CD4-positive, alpha-beta T cell (primary cell): ENCODE data around the gene HAUS8. TPM values are rescaled to one million over a fixed set of nuclear protein-coding genes. Genes with fewer than 3 reads are reported as not detected.

Source experiments
- ATAC-seq: fragments of 200-7000 bp; cut with Tn5 transposase; one replicate; pipeline ENCODE4 v1.10.0; 2022; ENCODE audit warnings: mild to moderate bottlenecking; ENCODE audit not compliant: poor library complexity
- CTCF ChIA-PET: fragments of 350-600 bp; sonication (Branson Sonifier 250); formaldehyde crosslinking; loops from one replicate; lab custom pipeline; 2021; ENCODE audit warnings: antibody characterized with exemption, inconsistent platforms; lab: Charles Lee
- POLR2A ChIA-PET: fragments of 350-600 bp; sonication (Branson Sonifier 250); formaldehyde crosslinking; loops from one replicate; lab custom pipeline; 2021; ENCODE audit warnings: antibody characterized with exemption, inconsistent platforms; lab: Charles Lee
- DNase-seq, 14 experiments: peaks; one replicate each; pipeline ENCODE4 v3.0.0-alpha.2; 2013 to 2020; ENCODE audit warnings: mixed read lengths in 2 of 14
- H3K27ac ChIP-seq, 2 donors: one replicate each; pipeline versions ENCODE4 v1.5.1 to v1.7.0; 2013; ENCODE audit warnings: low read length in 2 of 2, low read depth in 1 of 2, mild to moderate bottlenecking in 1 of 2
- H3K27me3 ChIP-seq, 2 experiments: 1 replicate in 1 of 2; 2 replicates in 1 of 2; pipeline versions ENCODE4 v1.6.1 to v1.7.0; 2013; ENCODE audit warnings: low read length in 2 of 2, control low read depth in 1 of 2, mild to moderate bottlenecking in 1 of 2, moderate library complexity in 1 of 2; ENCODE audit not compliant: insufficient read depth in 2 of 2, control insufficient read depth in 1 of 2
- H3K36me3 ChIP-seq: one replicate; pipeline ENCODE4 v1.6.1; 2013; ENCODE audit warnings: low read length, control low read depth; ENCODE audit not compliant: insufficient read depth
- H3K4me1 ChIP-seq: one replicate; pipeline ENCODE4 v1.6.1; 2013; ENCODE audit warnings: low read length, control low read depth; ENCODE audit not compliant: insufficient read depth
- H3K4me3 ChIP-seq: one replicate; pipeline ENCODE4 v1.5.1; 2013; ENCODE audit warnings: mild to moderate bottlenecking, low read length, moderate library complexity
- H3K9me3 ChIP-seq, 2 experiments: 1 replicate in 1 of 2; 2 replicates in 1 of 2; pipeline versions ENCODE4 v1.6.1 to v1.7.0; 2013; ENCODE audit warnings: low read length in 2 of 2, mild to moderate bottlenecking in 2 of 2, control low read depth in 1 of 2, moderate library complexity in 1 of 2; ENCODE audit not compliant: control insufficient read depth in 1 of 2, insufficient read depth in 1 of 2
- H3K27ac Mint-ChIP-seq: one replicate; pipeline ENCODE4 v1.8.0; 2020; ENCODE audit warnings: mixed read lengths
- H3K27me3 Mint-ChIP-seq: one replicate; pipeline ENCODE4 v1.8.0; 2021; ENCODE audit warnings: mixed read lengths
- H3K36me3 Mint-ChIP-seq: one replicate; pipeline ENCODE4 v1.8.0; 2021; ENCODE audit warnings: low read depth, mixed read lengths
- H3K4me1 Mint-ChIP-seq: one replicate; pipeline ENCODE4 v1.8.0; 2021; ENCODE audit warnings: low read depth, mixed read lengths
- H3K4me3 Mint-ChIP-seq: one replicate; pipeline ENCODE4 v1.8.0; 2020; ENCODE audit warnings: mild to moderate bottlenecking, mixed read lengths
- H3K9me3 Mint-ChIP-seq: one replicate; pipeline ENCODE4 v1.8.0; 2020; ENCODE audit warnings: mixed read lengths
- intact Hi-C, 2 experiments: fragments of 100-400 bp; cut with DNase I in 1 of 2; cut with micrococcal nuclease in 1 of 2; formaldehyde crosslinking; loops; one replicate each; pipeline versions ENCODE4 v1.15.1 to v1.9.0; 2023 to 2025; cut with DNase I, micrococcal nuclease
- total RNA-seq, 174 experiments: library from RNA in 2 of 174; stranded (reverse) in 2 of 174; gene quantifications; one replicate each; pipeline ENCODE4 v1.2.3 and lab custom pipeline; 2021 to 2026
- TF ChIP-seq, protein P1 (sequence below): fragments of 200-600 bp; IDR thresholded peaks from one replicate; pipeline ENCODE4 v1.8.0; 2022; ENCODE audit warnings: antibody characterized with exemption, mild to moderate bottlenecking

Gene HAUS8
- total RNA-seq, 2 experiments from 2014 or later, result 20.6 to 20.7 TPM

- Histone ChIP-seq H3K27ac (no peak overlapping the region), H3K36me3 (no peaks in the 10 kb centered on the region), H3K9me3 (no peaks in the 10 kb centered on the region), H3K4me1 (no peaks in the 10 kb centered on the region), H3K27me3 (no peaks in the 10 kb centered on the region), H3K4me3 (no peak overlapping the region)
- ATAC-seq (no peak), DNase-seq (no peak)
- CTCF ChIA-PET, result no interaction called here
- intact Hi-C loops, result no loop called here
- no peak overlapping the region for H3K27ac Mint-ChIP-seq
- POLR2A ChIA-PET, result no interaction called here
- peaks cover 10% of the 10 kb centered on the region for H3K27me3 Mint-ChIP-seq
- no peaks in the 10 kb centered on the region for H3K9me3 Mint-ChIP-seq
- no peaks in the 10 kb centered on the region for H3K4me1 Mint-ChIP-seq
- TF ChIP-seq, protein P1, sequence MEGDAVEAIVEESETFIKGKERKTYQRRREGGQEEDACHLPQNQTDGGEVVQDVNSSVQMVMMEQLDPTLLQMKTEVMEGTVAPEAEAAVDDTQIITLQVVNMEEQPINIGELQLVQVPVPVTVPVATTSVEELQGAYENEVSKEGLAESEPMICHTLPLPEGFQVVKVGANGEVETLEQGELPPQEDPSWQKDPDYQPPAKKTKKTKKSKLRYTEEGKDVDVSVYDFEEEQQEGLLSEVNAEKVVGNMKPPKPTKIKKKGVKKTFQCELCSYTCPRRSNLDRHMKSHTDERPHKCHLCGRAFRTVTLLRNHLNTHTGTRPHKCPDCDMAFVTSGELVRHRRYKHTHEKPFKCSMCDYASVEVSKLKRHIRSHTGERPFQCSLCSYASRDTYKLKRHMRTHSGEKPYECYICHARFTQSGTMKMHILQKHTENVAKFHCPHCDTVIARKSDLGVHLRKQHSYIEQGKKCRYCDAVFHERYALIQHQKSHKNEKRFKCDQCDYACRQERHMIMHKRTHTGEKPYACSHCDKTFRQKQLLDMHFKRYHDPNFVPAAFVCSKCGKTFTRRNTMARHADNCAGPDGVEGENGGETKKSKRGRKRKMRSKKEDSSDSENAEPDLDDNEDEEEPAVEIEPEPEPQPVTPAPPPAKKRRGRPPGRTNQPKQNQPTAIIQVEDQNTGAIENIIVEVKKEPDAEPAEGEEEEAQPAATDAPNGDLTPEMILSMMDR, result no peak
- H3K4me3 Mint-ChIP-seq, result no peak overlapping the region
- H3K36me3 Mint-ChIP-seq, result no peaks in the 10 kb centered on the region
Observed at GRCh38 chr19:17043744-17044143, 31.5 kb downstream of the HAUS8 start.

DNA sequence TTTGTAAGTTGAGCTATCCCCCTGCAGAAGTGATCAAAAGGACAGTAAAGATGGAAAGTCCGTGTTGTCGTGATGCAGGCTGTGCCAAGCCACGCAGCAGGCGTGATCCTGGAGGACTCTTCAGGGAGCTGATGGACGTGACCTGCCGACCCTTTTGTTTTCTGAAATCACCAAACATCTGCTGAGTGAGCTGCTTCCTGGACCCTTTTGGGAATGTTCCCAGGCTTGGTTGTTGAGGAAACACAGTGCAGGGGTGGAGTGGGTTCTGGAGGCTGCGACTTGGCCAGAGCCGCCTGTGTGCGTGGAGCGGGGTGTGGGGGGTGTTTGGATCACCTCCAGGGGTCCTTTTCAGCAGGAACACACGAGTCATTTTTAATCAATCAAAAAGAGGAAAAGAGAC, 33.3 kb downstream of the HAUS8 start:
- Histone ChIP-seq H3K27me3 (no peaks in the 10 kb centered on the region), H3K36me3 (no peaks in the 10 kb centered on the region), H3K4me1 (no peaks in the 10 kb centered on the region), H3K4me3 (no peak overlapping the region), H3K9me3 (no peaks in the 10 kb centered on the region), H3K27ac (no peak overlapping the region)
- DNase-seq (no peak), ATAC-seq (no peak)
- Mint-ChIP-seq H3K4me3 (no peak overlapping the region), H3K27me3 (peaks cover 15% of the 10 kb centered on the region), H3K4me1 (no peaks in the 10 kb centered on the region), H3K27ac (no peak overlapping the region), H3K36me3 (no peaks in the 10 kb centered on the region), H3K9me3 (no peaks in the 10 kb centered on the region)
- intact Hi-C loops, result no loop called here
- POLR2A ChIA-PET, result no interaction called here
- CTCF ChIA-PET, result no interaction called here
- TF ChIP-seq, protein P1, result no peak

- Mint-ChIP-seq H3K4me3 (no peak overlapping the region), H3K36me3 (no peaks in the 10 kb centered on the region), H3K4me1 (no peaks in the 10 kb centered on the region), H3K27ac (no peak overlapping the region), H3K27me3 (peaks cover 25% of the 10 kb centered on the region), H3K9me3 (no peaks in the 10 kb centered on the region)
- H3K4me3 ChIP-seq, result no peak overlapping the region
- ChIA-PET CTCF (no interaction called here), POLR2A (no interaction called here)
- DNase-seq (no peak), ATAC-seq (no peak)
- peaks cover 0 to 4% of the 10 kb centered on the region in 2 experiments for H3K9me3 ChIP-seq
- no peak overlapping the region for H3K27ac ChIP-seq
- H3K4me1 ChIP-seq, result no peaks in the 10 kb centered on the region
- intact Hi-C loops, result no loop called here
- no peaks in the 10 kb centered on the region for H3K27me3 ChIP-seq
- no peaks in the 10 kb centered on the region for H3K36me3 ChIP-seq
- TF ChIP-seq, protein P1, result no peak
Observed at GRCh38 chr19:17037966-17038500, 37.2 kb downstream of the HAUS8 start.
